HCT116 (cell line): Measurements from ENCODE around the gene WNT9B. TPM values are rescaled to one million over a fixed set of nuclear protein-coding genes. Genes with fewer than 3 reads are reported as not detected.

Source experiments
- ATAC-seq: fragments of 200-7000 bp; cut with Tn5 transposase; 2 replicates; pipeline ENCODE4 v1.9.1; 2020; ENCODE audit warnings: mild to moderate bottlenecking, moderate library complexity
- BruUV-seq: library from RNA; stranded (reverse); fragments of 400-500 nt; replicated peaks from 2 replicates; lab custom pipeline; 2021; lab: Mats Ljungman, UMichigan
- CTCF ChIA-PET: fragments of 300-600 bp; sonication (Branson Sonifier 250); formaldehyde crosslinking; loops from one replicate; lab custom pipeline; 2021; ENCODE audit warnings: antibody characterized with exemption; lab: Charles Lee
- POLR2A ChIA-PET: fragments of 300-600, 350-600 bp; sonication (Branson Sonifier 250); formaldehyde crosslinking; loops from one replicate; lab custom pipeline; 2021; ENCODE audit warnings: antibody characterized with exemption; lab: Charles Lee
- RAD21 ChIA-PET, 2 experiments: fragments of 300-600 bp; sonication (Branson Sonifier 250); formaldehyde crosslinking; loops; one replicate each; lab custom pipeline; 2023; ENCODE audit warnings: low total read pairs in 2 of 2; ENCODE audit not compliant: uncharacterized antibody in 2 of 2, unreplicated experiment in 2 of 2, low non-redundant PET in 1 of 2; lab: Charles Lee
- DNase-seq: peaks from one replicate; pipeline ENCODE4 v3.0.0-alpha.2; 2010; ENCODE audit warnings: low read depth, low spot score
- H2AFZ ChIP-seq: fragments of 200-600 bp; shearing (Covaris generic), sonication (generic); 2 replicates; pipeline ENCODE4 v1.6.1; 2017; ENCODE audit warnings: low read depth, mixed run types, mixed read lengths, antibody characterized with exemption, low read length; ENCODE audit not compliant: poor library complexity, severe bottlenecking
- H3K27ac ChIP-seq: 2 replicates; pipeline ENCODE4 v1.5.1; 2012; ENCODE audit warnings: low read depth, low read length
- H3K27me3 ChIP-seq: fragments of 200-600 bp; sonication (generic); 2 replicates; pipeline ENCODE4 v1.6.1; 2016; ENCODE audit warnings: mixed run types, low read length, mixed read lengths; ENCODE audit not compliant: insufficient read depth
- H3K36me3 ChIP-seq, 2 experiments: fragments of 200-500 bp in 1 of 2; fragments of 200-600 bp in 1 of 2; sonication (Bioruptor generic) in 1 of 2; sonication (generic) in 1 of 2; 2 replicates each; pipeline versions ENCODE4 v1.5.1 to v1.6.1; 2014 to 2016; ENCODE audit warnings: low read length in 2 of 2, inconsistent platforms in 1 of 2, mixed read lengths in 1 of 2, mixed run types in 1 of 2; ENCODE audit not compliant: insufficient read depth in 2 of 2, control insufficient read depth in 1 of 2
- H3K4me1 ChIP-seq, 2 experiments: fragments of 200-600 bp in 1 of 2; sonication (generic) in 1 of 2; 2 replicates each; pipeline versions ENCODE4 v1.5.1 to v1.6.1; 2012 to 2017; ENCODE audit warnings: low read length in 2 of 2, inconsistent platforms in 1 of 2, mild to moderate bottlenecking in 1 of 2, mixed read lengths in 1 of 2, mixed run types in 1 of 2, moderate library complexity in 1 of 2; ENCODE audit not compliant: insufficient read depth in 2 of 2, control insufficient read depth in 1 of 2
- H3K4me2 ChIP-seq: fragments of 200-600 bp; sonication (generic); 2 replicates; pipeline ENCODE4 v1.6.1; 2017; ENCODE audit warnings: mixed run types, low read length, mixed read lengths
- H3K4me3 ChIP-seq, 2 experiments: fragments of 200-600 bp in 1 of 2; sonication (generic) in 1 of 2; replicated peaks in 1 of 2; 2 replicates each; pipeline ENCODE4 v1.5.1; 2011 to 2016; ENCODE audit warnings: low read length in 2 of 2, control low read depth in 1 of 2, low read depth in 1 of 2, mild to moderate bottlenecking in 1 of 2, mixed read lengths in 1 of 2, mixed run types in 1 of 2
- H3K79me2 ChIP-seq: fragments of 200-600 bp; sonication (generic); 2 replicates; pipeline ENCODE4 v1.6.1; 2017; ENCODE audit warnings: mild to moderate bottlenecking, mixed run types, low read length, moderate library complexity, mixed read lengths; ENCODE audit not compliant: insufficient read depth
- H3K9ac ChIP-seq: fragments of 200-600 bp; sonication (generic); 2 replicates; pipeline ENCODE4 v1.6.1; 2016; ENCODE audit warnings: low read length, mixed read lengths
- H3K9me2 ChIP-seq: fragments of 200-600 bp; sonication (generic), shearing (Covaris generic); 2 replicates; pipeline ENCODE4 v1.6.1; 2017; ENCODE audit warnings: mixed run types, mild to moderate bottlenecking, moderate library complexity; ENCODE audit not compliant: insufficient read depth
- H3K9me3 ChIP-seq, 2 experiments: fragments of 200-500 bp in 1 of 2; fragments of 200-600 bp in 1 of 2; sonication (Bioruptor generic) in 1 of 2; sonication (generic) in 1 of 2; 2 replicates each; pipeline ENCODE4 v1.6.1; 2014 to 2017; ENCODE audit warnings: low read length in 2 of 2, mixed read lengths in 2 of 2, inconsistent platforms in 1 of 2, low read depth in 1 of 2, mild to moderate bottlenecking in 1 of 2, mixed run types in 1 of 2, moderate library complexity in 1 of 2; ENCODE audit not compliant: control insufficient read depth in 1 of 2, insufficient read depth in 1 of 2
- H4K20me1 ChIP-seq: fragments of 200-600 bp; sonication (generic), shearing (Covaris generic); 2 replicates; pipeline ENCODE4 v1.6.1; 2017; ENCODE audit warnings: mixed run types, mild to moderate bottlenecking, moderate library complexity; ENCODE audit not compliant: insufficient read depth
- ATF3 ChIP-seq: IDR thresholded peaks from 2 replicates; pipeline ENCODE4 v1.6.1; 2012
- CBX3 ChIP-seq: IDR thresholded peaks from 2 replicates; pipeline ENCODE4 v1.6.1; 2012; ENCODE audit warnings: low read depth
- CEBPB ChIP-seq: IDR thresholded peaks from 2 replicates; pipeline ENCODE4 v1.6.1; 2012; ENCODE audit warnings: low read depth
- EGR1 ChIP-seq: IDR thresholded peaks from 2 replicates; pipeline ENCODE4 v1.6.1; 2012; ENCODE audit warnings: low read depth
- ELF1 ChIP-seq: IDR thresholded peaks from 2 replicates; pipeline ENCODE4 v1.6.1; 2012; ENCODE audit warnings: low read depth, borderline replicate concordance
- EZH2 ChIP-seq: fragments of 200-600 bp; sonication (generic); IDR thresholded peaks from 2 replicates; pipeline ENCODE4 v1.6.1; 2017; ENCODE audit warnings: antibody characterized with exemption, mixed run types
- POLR2A ChIP-seq: IDR thresholded peaks from 2 replicates; pipeline ENCODE4 v1.7.0; 2011; ENCODE audit warnings: borderline replicate concordance; ENCODE audit not compliant: insufficient read depth, insufficient read length; ENCODE audit errors: extremely low read depth
- POLR2AphosphoS5 ChIP-seq: IDR thresholded peaks from 2 replicates; pipeline ENCODE4 v1.6.1; 2011; ENCODE audit warnings: mild to moderate bottlenecking, low read depth, low read length, moderate library complexity
- SIN3A ChIP-seq: IDR thresholded peaks from 2 replicates; pipeline ENCODE4 v1.6.1; 2012; ENCODE audit warnings: low read depth
- TCF7L2 ChIP-seq: IDR thresholded peaks from 2 replicates; pipeline ENCODE4 v1.7.0; 2011; ENCODE audit warnings: borderline replicate concordance, inconsistent platforms; ENCODE audit not compliant: insufficient read depth, insufficient read length; ENCODE audit errors: extremely low read depth
- YY1 ChIP-seq: IDR thresholded peaks from 2 replicates; pipeline ENCODE4 v1.6.1; 2011; ENCODE audit warnings: low read length, low read depth, moderate library complexity, mild to moderate bottlenecking; ENCODE audit not compliant: insufficient replicate concordance; ENCODE audit errors: extremely low read depth
- ZFX ChIP-seq: fragments of 450-650 bp; IDR thresholded peaks from 2 replicates; pipeline ENCODE4 v1.6.1; 2017
- ZNF274 ChIP-seq: fragments of 200-500 bp; sonication (Bioruptor generic); IDR thresholded peaks from 2 replicates; pipeline ENCODE4 v1.6.1; 2014; ENCODE audit warnings: mild to moderate bottlenecking, low read depth, low read length, inconsistent platforms
- intact Hi-C: fragments of 100-400 bp; cut with micrococcal nuclease; formaldehyde crosslinking; loops from 2 replicates; pipeline ENCODE4 v1.10.0; 2022
- total RNA-seq: library from RNA; stranded (reverse); gene quantifications from one replicate; pipeline ENCODE4 v1.2.1, GENCODE V29; 2021; ENCODE audit not compliant: unreplicated experiment

WNT9B gene
- total RNA-seq, 1 experiment from 2014 or later: not detected

DNA sequence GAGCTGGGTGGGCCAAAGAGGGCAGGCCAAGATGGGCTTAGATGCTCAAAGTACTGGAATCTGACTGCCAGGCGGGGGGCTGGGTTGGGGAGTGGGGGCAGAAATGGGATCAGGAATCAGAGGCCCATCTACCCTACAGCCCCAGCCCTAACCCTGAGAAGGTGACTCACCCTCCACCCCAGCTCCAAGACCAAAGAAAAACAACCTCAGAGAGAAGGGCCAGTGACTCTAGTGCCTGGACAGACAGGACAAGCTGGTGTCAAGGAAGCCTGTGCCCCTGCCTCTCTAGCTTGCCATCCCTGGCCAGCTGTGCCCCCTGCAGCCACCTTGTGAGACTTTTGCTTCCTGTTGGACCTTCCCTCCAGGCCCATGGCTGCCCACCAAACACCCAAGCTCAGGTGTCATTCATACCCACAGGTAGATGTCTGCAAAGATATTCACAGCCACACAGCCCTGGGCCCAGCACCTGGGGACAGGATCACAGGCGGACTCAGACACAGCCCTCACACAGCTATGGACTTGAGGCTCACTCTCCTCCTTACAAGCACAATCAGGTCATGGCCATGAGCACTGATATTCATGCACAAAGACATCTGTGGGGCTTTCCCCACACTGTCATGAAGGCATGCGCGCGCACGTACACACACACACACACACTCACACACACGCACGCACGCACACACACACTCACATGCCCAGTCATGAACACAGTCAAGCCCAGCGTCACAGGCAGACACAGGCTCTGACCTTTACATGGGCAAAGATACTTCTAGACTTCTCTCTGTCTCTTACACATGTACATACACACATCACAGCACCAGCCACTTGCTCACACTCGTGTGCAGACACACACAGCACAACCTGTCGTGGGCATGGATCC is 35.7 kb upstream of the WNT9B start:
- no peak; the same call in 1 of the 2 replicates for ATAC-seq
- no peaks in the 10 kb centered on the region for H4K20me1 ChIP-seq
- ChIA-PET POLR2A (no interaction called here), RAD21 (no interaction called here), CTCF (no interaction called here)
- no peaks in the 10 kb centered on the region for H3K9me3 ChIP-seq
- no peak overlapping the region for H2AFZ ChIP-seq
- H3K9me2 ChIP-seq: no peaks in the 10 kb centered on the region
- intact Hi-C loops: no loop called here
- peaks cover 0 to 15% of the 10 kb centered on the region in 2 experiments; a peak in 2 of 4 replicates for H3K4me1 ChIP-seq
- no peaks in the 10 kb centered on the region for H3K36me3 ChIP-seq
- no peaks in the 10 kb centered on the region for H3K27me3 ChIP-seq
- H3K79me2 ChIP-seq: no peaks in the 10 kb centered on the region
- no peak for DNase-seq
- H3K4me2 ChIP-seq: no peak overlapping the region
- no TSS peak for BruUV-seq
- H3K27ac ChIP-seq: no peak overlapping the region
- TF ChIP-seq SIN3A: no peak
- no peak for TF ChIP-seq EZH2
- no peak overlapping the region for H3K4me3 ChIP-seq
- no peak overlapping the region for H3K9ac ChIP-seq

GRCh38 chr17:46817151-46817900 is 34.1 kb upstream of the WNT9B start:
- ChIA-PET POLR2A (no interaction called here), RAD21 (no interaction called here), CTCF (no interaction called here)
- no TSS peak for BruUV-seq
- Histone ChIP-seq H3K4me3 (no peak overlapping the region), H3K27ac (no peak overlapping the region), H3K27me3 (no peaks in the 10 kb centered on the region), H3K36me3 (no peaks in the 10 kb centered on the region), H3K79me2 (no peaks in the 10 kb centered on the region), H4K20me1 (no peaks in the 10 kb centered on the region), H3K9me2 (no peaks in the 10 kb centered on the region), H3K4me2 (no peak overlapping the region), H3K9ac (no peak overlapping the region), H3K4me1 (peaks cover 0 to 8% of the 10 kb centered on the region in 2 experiments; a peak in 3 of 4 replicates), H2AFZ (no peak overlapping the region), H3K9me3 (no peaks in the 10 kb centered on the region)
- intact Hi-C loops: no loop called here
- ATAC-seq (no peak), DNase-seq (no peak)
- TF ChIP-seq CBX3 (no peak), ZNF274 (no peak), YY1 (no peak), POLR2AphosphoS5 (no peak), CEBPB (no peak), EGR1 (no peak), POLR2A (no peak), ATF3 (no peak), TCF7L2 (no peak), ELF1 (no peak), ZFX (no peak)
